ENCODE results near the gene NID2. TPM values are rescaled to one million over a fixed set of nuclear protein-coding genes. Genes with fewer than 3 reads are reported as not detected.

NID2 gene
- total RNA-seq, 1 experiment from 2014 or later = 6.6 TPM

GRCh38 chr14:52018252-52018651, 50.6 kb downstream of the NID2 start:
- no peak overlapping the region for H2BK120ac ChIP-seq (ENCODE audit: low read depth, low read length, poor library complexity, severe bottlenecking)
- no peak for DNase-seq
- no CpG with 5 or more reads among the region's 4 CpGs for WGBS (ENCODE audit: extremely low coverage, insufficient read length, low lambda C conversion rate)
- no peaks in the 10 kb centered on the region for H3K9me3 ChIP-seq (ENCODE audit: control insufficient read depth, low read depth, low read length)
- H3K4ac ChIP-seq (ENCODE audit: low read depth, low read length) = no peak overlapping the region
- no peaks in the 10 kb centered on the region for H3K27me3 ChIP-seq (ENCODE audit: insufficient read depth, low read length)
- no peak overlapping the region for H2BK15ac ChIP-seq (ENCODE audit: low read depth, low read length)
- H3K4me1 ChIP-seq (ENCODE audit: insufficient read depth, low read length) = peaks cover 7% of the 10 kb centered on the region; the same call in 1 of the 2 replicates
- no peak overlapping the region for H2AK5ac ChIP-seq (ENCODE audit: insufficient read length, low read length)
- no peak overlapping the region for H4K5ac ChIP-seq (ENCODE audit: insufficient read length, low read depth, low read length)
- H3K27me3 Mint-ChIP-seq (ENCODE audit: low read depth) = no peaks in the 10 kb centered on the region; the same call in 1 of the 2 replicates
- H3K79me2 ChIP-seq (ENCODE audit: insufficient read depth, low read length) = no peaks in the 10 kb centered on the region
- H2BK5ac ChIP-seq (ENCODE audit: insufficient read length, low read length) = no peak overlapping the region
- no peak overlapping the region for H4K91ac ChIP-seq (ENCODE audit: insufficient read length, low read depth, low read length)
- H3K27ac Mint-ChIP-seq = no peak overlapping the region; a peak in 1 of 7 replicates
- H3K23ac ChIP-seq (ENCODE audit: insufficient read length, low read depth, low read length) = no peak overlapping the region
- no peaks in the 10 kb centered on the region for H3K23me2 ChIP-seq (ENCODE audit: insufficient read length, low read depth, low read length, poor library complexity, severe bottlenecking)
- no peak overlapping the region for H2BK20ac ChIP-seq (ENCODE audit: low read depth, low read length, poor library complexity, severe bottlenecking)
- no peak overlapping the region for H3K27ac ChIP-seq (ENCODE audit: insufficient read length, low read depth, low read length)
- no peak overlapping the region for H3K14ac ChIP-seq (ENCODE audit: insufficient read depth, low read length)
- no peak overlapping the region for H3K18ac ChIP-seq (ENCODE audit: insufficient read length, low read depth, low read length)
- no peaks in the 10 kb centered on the region for H3K9me3 Mint-ChIP-seq
- H2AFZ ChIP-seq (ENCODE audit: low read length) = no peak overlapping the region
- H3K36me3 Mint-ChIP-seq (ENCODE audit: insufficient read depth in 1 of 3, low read depth in 3 of 3) = no peaks in the 10 kb centered on the region; a peak in 1 of 7 replicates
- no peak overlapping the region for H2BK12ac ChIP-seq (ENCODE audit: insufficient read length, low read depth, low read length)
- no peak overlapping the region for H3K56ac ChIP-seq (ENCODE audit: insufficient read length, low read depth, low read length)
- no peak overlapping the region for H3K4me2 ChIP-seq (ENCODE audit: insufficient read depth, insufficient read length, low read length)
- no peaks in the 10 kb centered on the region for H3K79me1 ChIP-seq (ENCODE audit: insufficient read depth, low read depth, low read length, poor library complexity, severe bottlenecking)
- no peak overlapping the region for H3K9ac ChIP-seq (ENCODE audit: extremely low read depth, insufficient read length, low read length)
- no peak overlapping the region for H3T11ph ChIP-seq (ENCODE audit: low read length)
- no peak overlapping the region for H4K8ac ChIP-seq (replicated peaks; ENCODE audit: insufficient read length, low read depth, low read length)
- H3K4me1 Mint-ChIP-seq = peaks cover 47 to 53% of the 10 kb centered on the region in 2 experiments
- no peak overlapping the region for H3K4me3 Mint-ChIP-seq
- no peaks in the 10 kb centered on the region for H4K20me1 ChIP-seq (ENCODE audit: control insufficient read depth, insufficient read depth, insufficient read length)
- no peak for TF ChIP-seq CTCF (conservative IDR thresholded peaks at IDR 0.05)

All from H9 (cell line).